ENCODE measurements around the gene NOM1.

DNA sequence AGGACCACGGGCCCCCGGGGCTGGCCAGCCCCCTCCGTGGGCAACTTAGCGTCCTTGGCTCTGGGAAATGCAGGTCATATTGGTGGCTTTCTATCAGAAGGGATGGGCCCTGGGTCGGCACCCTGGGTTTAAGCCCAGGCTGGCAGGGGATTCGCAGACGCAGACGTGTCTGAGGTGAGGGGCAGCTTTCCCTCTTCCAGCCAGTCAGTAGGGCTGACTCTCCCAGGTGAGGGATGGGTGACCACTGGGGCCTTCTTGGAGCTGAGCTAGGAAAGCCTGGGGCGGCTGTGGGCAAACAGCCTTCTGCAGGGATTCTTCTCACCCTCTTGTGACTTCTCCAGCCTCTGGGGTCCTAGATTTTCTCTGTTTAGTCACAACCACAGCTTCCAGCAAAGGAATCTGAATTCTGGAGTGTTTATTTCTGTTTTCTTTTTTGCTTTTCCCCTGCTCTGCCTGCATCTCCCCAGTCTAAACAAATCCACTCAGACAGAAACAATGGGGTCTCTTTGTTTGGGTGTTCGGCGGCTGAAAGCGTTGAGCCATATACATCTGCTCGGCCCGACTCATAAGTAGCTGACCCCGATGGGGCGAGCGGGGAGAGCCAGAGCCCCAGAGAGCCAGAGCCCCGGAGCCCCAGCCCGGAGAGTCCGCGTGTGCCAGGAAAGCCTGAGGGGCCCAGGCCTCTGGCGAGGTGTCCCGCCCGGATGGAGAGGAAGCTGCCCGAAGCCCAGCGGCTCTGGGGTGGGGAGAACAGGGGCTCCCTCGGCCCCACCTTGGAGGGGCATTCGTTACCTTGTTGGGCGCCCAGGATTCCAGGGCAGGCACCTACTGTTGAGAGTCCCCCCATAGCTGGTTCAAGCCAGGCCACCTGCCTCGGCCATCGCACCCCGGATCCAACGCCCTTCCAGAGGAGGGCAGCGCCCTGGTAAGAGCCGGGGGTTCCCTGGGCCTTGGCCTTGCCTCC lies 59.0 kb downstream of the NOM1 start:
- TF ChIP-seq, protein P1, sequence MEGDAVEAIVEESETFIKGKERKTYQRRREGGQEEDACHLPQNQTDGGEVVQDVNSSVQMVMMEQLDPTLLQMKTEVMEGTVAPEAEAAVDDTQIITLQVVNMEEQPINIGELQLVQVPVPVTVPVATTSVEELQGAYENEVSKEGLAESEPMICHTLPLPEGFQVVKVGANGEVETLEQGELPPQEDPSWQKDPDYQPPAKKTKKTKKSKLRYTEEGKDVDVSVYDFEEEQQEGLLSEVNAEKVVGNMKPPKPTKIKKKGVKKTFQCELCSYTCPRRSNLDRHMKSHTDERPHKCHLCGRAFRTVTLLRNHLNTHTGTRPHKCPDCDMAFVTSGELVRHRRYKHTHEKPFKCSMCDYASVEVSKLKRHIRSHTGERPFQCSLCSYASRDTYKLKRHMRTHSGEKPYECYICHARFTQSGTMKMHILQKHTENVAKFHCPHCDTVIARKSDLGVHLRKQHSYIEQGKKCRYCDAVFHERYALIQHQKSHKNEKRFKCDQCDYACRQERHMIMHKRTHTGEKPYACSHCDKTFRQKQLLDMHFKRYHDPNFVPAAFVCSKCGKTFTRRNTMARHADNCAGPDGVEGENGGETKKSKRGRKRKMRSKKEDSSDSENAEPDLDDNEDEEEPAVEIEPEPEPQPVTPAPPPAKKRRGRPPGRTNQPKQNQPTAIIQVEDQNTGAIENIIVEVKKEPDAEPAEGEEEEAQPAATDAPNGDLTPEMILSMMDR (IDR thresholded peaks at IDR 0.05) = no peak
- TF ChIP-seq EZH2 (IDR thresholded peaks at IDR 0.05; ENCODE audit: borderline replicate concordance, insufficient read depth, low read depth, low read length, poor library complexity, severe bottlenecking) = no peak

All from B cell (primary cell).